ENCODE data around the gene SMCP. TPM values are rescaled to one million over a fixed set of nuclear protein-coding genes. Genes with fewer than 3 reads are reported as not detected.

The SMCP gene
- total and polyA plus RNA-seq, 2 of the 13 experiments (the other 11 are each of a cell fraction or from before 2014, with no cell fraction given) = not detected

DNA sequence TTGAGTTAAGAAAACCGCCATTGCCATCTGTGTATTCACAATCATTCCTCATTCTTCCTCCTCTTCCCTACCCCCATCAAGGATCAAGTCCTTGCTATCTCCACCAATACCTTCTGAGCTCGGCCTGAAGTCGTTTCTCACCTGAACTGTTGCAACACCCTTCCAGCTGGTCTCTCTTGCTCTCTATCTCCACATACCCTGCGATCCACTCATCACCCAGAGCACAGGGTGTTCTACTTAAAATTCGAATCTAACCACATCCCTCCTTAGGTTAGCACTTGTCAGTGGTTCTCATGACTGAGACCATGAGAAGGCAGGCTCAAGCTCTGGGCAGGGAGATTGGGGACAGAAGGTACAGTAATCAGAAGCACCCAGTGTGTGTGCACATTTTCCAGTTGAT lies 34.8 kb downstream of the SMCP start:
- Histone ChIP-seq H3K4me1 (ENCODE audit: insufficient read depth, low read length) (no peaks in the 10 kb centered on the region), H3K27me3 (ENCODE audit: control insufficient read depth in 1 of 2, insufficient read depth in 2 of 2, low read length in 2 of 2) (peaks cover 0 to 3% of the 10 kb centered on the region in 2 experiments; a peak in 1 of 5 replicates), H3K27ac (ENCODE audit: extremely low read length, insufficient read depth, low read length) (no peak overlapping the region), H3K79me2 (ENCODE audit: insufficient read depth, low read length) (no peaks in the 10 kb centered on the region), H3K4me2 (ENCODE audit: low read depth, low read length) (no peak overlapping the region), H3K9ac (ENCODE audit: insufficient read depth, low read depth, low read length) (no peak overlapping the region), H2AFZ (ENCODE audit: low read length) (no peak overlapping the region), H3K9me3 (ENCODE audit: low read length) (no peaks in the 10 kb centered on the region), H4K20me1 (ENCODE audit: insufficient read depth, low read length) (no peaks in the 10 kb centered on the region), H3K36me3 (replicated peaks in 1 of 2; ENCODE audit: control insufficient read depth in 1 of 2, insufficient read depth in 2 of 2, low read length in 2 of 2) (no peaks in the 10 kb centered on the region), H3K4me3 (replicated peaks in 1 of 3; ENCODE audit: insufficient read depth in 1 of 3, low read depth in 2 of 3, low read length in 3 of 3) (no peak overlapping the region)
- no TSS peak for BruUV-seq (replicated peaks)
- DNase-seq (ENCODE audit: low spot score) = no peak
- intact Hi-C loops (cut with micrococcal nuclease; ENCODE audit: unreplicated experiment) = no loop called here
- no peak for ATAC-seq
- WGBS (ENCODE audit: low lambda C conversion rate) = 2% methylated on average over 5 of the region's 5 CpGs
- no peak for FAIRE-seq
- in situ Hi-C loops (cut with HindIII; ENCODE audit: extremely low pct_ligation_motif_present, low pct_unique_long_range_greater_than_20kb) = loop anchor here (10.0 kb wide), 1 partner anchor 312 kb away; no protein-coding TSS in a partner anchor
- POLR2A ChIA-PET = no interaction called here
- CTCF ChIA-PET (ENCODE audit: low intra/inter-chr PET ratio, low total read pairs) = no interaction called here
- TF ChIP-seq ZNF605 (CRISPR knock-in tag; IDR thresholded peaks at IDR 0.05) = no peak
- no peak for TF ChIP-seq ZNF557 (CRISPR knock-in tag; IDR thresholded peaks at IDR 0.05)
- no peak for TF ChIP-seq RAD21 (CRISPR knock-in tag; IDR thresholded peaks at IDR 0.05)
- no peak for TF ChIP-seq DMAP1 (CRISPR knock-in tag; IDR thresholded peaks at IDR 0.05)
- TF ChIP-seq, protein P1, sequence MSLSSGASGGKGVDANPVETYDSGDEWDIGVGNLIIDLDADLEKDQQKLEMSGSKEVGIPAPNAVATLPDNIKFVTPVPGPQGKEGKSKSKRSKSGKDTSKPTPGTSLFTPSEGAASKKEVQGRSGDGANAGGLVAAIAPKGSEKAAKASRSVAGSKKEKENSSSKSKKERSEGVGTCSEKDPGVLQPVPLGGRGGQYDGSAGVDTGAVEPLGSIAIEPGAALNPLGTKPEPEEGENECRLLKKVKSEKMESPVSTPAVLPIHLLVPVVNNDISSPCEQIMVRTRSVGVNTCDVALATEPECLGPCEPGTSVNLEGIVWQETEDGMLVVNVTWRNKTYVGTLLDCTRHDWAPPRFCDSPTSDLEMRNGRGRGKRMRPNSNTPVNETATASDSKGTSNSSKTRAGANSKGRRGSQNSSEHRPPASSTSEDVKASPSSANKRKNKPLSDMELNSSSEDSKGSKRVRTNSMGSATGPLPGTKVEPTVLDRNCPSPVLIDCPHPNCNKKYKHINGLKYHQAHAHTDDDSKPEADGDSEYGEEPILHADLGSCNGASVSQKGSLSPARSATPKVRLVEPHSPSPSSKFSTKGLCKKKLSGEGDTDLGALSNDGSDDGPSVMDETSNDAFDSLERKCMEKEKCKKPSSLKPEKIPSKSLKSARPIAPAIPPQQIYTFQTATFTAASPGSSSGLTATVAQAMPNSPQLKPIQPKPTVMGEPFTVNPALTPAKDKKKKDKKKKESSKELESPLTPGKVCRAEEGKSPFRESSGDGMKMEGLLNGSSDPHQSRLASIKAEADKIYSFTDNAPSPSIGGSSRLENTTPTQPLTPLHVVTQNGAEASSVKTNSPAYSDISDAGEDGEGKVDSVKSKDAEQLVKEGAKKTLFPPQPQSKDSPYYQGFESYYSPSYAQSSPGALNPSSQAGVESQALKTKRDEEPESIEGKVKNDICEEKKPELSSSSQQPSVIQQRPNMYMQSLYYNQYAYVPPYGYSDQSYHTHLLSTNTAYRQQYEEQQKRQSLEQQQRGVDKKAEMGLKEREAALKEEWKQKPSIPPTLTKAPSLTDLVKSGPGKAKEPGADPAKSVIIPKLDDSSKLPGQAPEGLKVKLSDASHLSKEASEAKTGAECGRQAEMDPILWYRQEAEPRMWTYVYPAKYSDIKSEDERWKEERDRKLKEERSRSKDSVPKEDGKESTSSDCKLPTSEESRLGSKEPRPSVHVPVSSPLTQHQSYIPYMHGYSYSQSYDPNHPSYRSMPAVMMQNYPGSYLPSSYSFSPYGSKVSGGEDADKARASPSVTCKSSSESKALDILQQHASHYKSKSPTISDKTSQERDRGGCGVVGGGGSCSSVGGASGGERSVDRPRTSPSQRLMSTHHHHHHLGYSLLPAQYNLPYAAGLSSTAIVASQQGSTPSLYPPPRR (CRISPR knock-in tag; IDR thresholded peaks at IDR 0.05; ENCODE audit: borderline replicate concordance) = no peak
- TF ChIP-seq ZNF724P (CRISPR knock-in tag; IDR thresholded peaks at IDR 0.05; ENCODE audit: borderline replicate concordance) = no peak
- no peak for TF ChIP-seq HMGA1 (CRISPR knock-in tag; conservative IDR thresholded peaks at IDR 0.05)
- TF ChIP-seq SRSF9 (IDR thresholded peaks at IDR 0.05; ENCODE audit: borderline replicate concordance, insufficient read depth, low read depth, low read length, poor library complexity, severe bottlenecking) = no peak
- no peak for TF ChIP-seq MIER3 (CRISPR knock-in tag; IDR thresholded peaks at IDR 0.05; ENCODE audit: borderline replicate concordance)
- TF ChIP-seq, protein P2, sequence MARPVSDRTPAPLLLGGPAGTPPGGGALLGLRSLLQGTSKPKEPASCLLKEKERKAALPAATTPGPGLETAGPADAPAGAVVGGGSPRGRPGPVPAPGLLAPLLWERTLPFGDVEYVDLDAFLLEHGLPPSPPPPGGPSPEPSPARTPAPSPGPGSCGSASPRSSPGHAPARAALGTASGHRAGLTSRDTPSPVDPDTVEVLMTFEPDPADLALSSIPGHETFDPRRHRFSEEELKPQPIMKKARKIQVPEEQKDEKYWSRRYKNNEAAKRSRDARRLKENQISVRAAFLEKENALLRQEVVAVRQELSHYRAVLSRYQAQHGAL (CRISPR knock-in tag; IDR thresholded peaks at IDR 0.05; ENCODE audit: not compliant biosample characterization) = no peak
- no peak for TF ChIP-seq MED13 (CRISPR knock-in tag; IDR thresholded peaks at IDR 0.05)
- TF ChIP-seq GATA4 (IDR thresholded peaks at IDR 0.05; ENCODE audit: borderline replicate concordance, low read depth) = no peak
- no peak for TF ChIP-seq THYN1 (CRISPR knock-in tag; IDR thresholded peaks at IDR 0.05; ENCODE audit: borderline replicate concordance, low read depth)
- no peak for TF ChIP-seq ZNF891 (CRISPR knock-in tag; IDR thresholded peaks at IDR 0.05)
- TF ChIP-seq, protein P3, sequence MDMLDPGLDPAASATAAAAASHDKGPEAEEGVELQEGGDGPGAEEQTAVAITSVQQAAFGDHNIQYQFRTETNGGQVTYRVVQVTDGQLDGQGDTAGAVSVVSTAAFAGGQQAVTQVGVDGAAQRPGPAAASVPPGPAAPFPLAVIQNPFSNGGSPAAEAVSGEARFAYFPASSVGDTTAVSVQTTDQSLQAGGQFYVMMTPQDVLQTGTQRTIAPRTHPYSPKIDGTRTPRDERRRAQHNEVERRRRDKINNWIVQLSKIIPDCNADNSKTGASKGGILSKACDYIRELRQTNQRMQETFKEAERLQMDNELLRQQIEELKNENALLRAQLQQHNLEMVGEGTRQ (IDR thresholded peaks at IDR 0.05; ENCODE audit: low read depth, low read length) = no peak
- TF ChIP-seq, protein P3 (CRISPR knock-in tag; IDR thresholded peaks at IDR 0.05; ENCODE audit: borderline replicate concordance) = no peak
- no peak for TF ChIP-seq ZNF564 (CRISPR knock-in tag; IDR thresholded peaks at IDR 0.05)
- no peak for TF ChIP-seq XBP1 (CRISPR knock-in tag; IDR thresholded peaks at IDR 0.05)

Measured in HepG2 (cell line).